Measurements from ENCODE around the gene VPS4A.

VPS4A gene

GRCh38 chr16:69327585-69328310, 16.6 kb downstream of the VPS4A start:
- H3K27me3 ChIP-seq (ENCODE audit: control insufficient read depth in 1 of 2, insufficient read depth in 2 of 2, low read length in 2 of 2): no peaks in the 10 kb centered on the region
- no peak overlapping the region for H3K27ac ChIP-seq (ENCODE audit: low read length)
- peaks cover 39% of the 10 kb centered on the region for H3K4me1 ChIP-seq (ENCODE audit: control insufficient read depth, insufficient read depth, low read length)
- H3K4me3 ChIP-seq (ENCODE audit: low read length in 2 of 2): no peak overlapping the region
- no peak overlapping the region for H3K9ac ChIP-seq (ENCODE audit: low read length in 2 of 2)
- no peaks in the 10 kb centered on the region for H3K9me3 ChIP-seq (ENCODE audit: control insufficient read depth in 2 of 2, low read length in 2 of 2)
- H3K36me3 ChIP-seq (ENCODE audit: control insufficient read depth in 2 of 2, insufficient read depth in 2 of 2, low read length in 2 of 2): peaks cover 26 to 44% of the 10 kb centered on the region in 2 donors

- no peak overlapping the region for H3K27ac ChIP-seq (ENCODE audit: low read length)
- peaks cover 39% of the 10 kb centered on the region for H3K4me1 ChIP-seq (ENCODE audit: control insufficient read depth, insufficient read depth, low read length)
- peak overlapping the region; percentile 71 to 86 for H3K4me3 ChIP-seq (ENCODE audit: low read length in 2 of 2)
- H3K36me3 ChIP-seq (ENCODE audit: control insufficient read depth in 2 of 2, insufficient read depth in 2 of 2, low read length in 2 of 2): peaks cover 26 to 41% of the 10 kb centered on the region in 2 donors
- no peaks in the 10 kb centered on the region for H3K27me3 ChIP-seq (ENCODE audit: control insufficient read depth in 1 of 2, insufficient read depth in 2 of 2, low read length in 2 of 2)
- peak overlapping the region in 1 of 2 donors; percentile 68 for H3K9ac ChIP-seq (ENCODE audit: low read length in 2 of 2)
- H3K9me3 ChIP-seq (ENCODE audit: control insufficient read depth in 2 of 2, low read length in 2 of 2): no peaks in the 10 kb centered on the region
Measured at GRCh38 chr16:69328854-69329316, 17.7 kb downstream of the VPS4A start.

DNA sequence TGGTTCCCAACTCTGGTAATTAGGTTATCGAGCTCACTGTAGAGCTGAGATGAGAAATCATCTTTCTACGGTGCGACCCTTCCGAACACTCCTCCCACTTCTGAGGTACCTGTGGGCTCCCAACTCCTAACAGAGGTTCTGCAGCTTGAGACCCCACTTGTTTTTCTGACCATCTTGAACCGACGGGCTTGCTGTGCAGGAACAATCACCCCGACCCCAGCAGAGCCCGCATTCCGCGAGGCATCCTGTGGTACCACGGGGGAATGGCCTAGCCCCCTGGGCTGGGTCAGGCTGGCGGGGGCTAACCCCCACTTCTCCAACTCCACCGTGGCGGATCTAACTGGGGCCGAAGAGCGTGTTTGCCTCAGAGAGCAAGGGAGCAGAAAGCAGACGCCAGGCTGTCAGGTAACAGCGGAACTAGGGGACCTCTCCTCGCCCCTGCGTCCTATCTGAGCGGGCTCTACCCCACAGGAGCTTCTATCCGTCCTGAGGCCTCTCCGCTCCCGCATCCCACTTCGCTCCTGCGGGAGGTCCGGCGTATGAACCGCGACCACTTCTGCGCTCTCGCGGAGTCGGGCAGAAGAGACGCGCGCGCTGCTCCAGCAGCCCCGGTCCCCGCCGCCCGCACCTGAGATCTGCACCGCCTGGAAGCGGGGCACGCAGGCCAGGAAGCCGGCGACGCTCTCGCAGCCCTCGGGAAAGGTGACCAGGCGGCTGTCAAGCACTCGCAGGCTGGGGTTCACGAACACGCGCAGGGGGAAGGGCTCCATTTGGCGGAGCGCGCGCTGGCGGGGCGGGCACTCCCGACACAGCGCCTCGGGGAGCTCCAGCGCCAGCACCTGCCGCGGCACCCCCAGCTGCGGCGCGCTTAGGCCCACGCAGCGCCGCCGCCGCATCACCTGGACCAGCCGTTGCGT, 18.5 kb downstream of the VPS4A start:
- Histone ChIP-seq H3K27ac (ENCODE audit: low read length) (peak overlapping the region; percentile 24), H3K9ac (ENCODE audit: low read length in 2 of 2) (peak overlapping the region; percentile 63 to 68), H3K36me3 (ENCODE audit: control insufficient read depth in 2 of 2, insufficient read depth in 2 of 2, low read length in 2 of 2) (peaks cover 32 to 43% of the 10 kb centered on the region in 2 donors), H3K4me3 (ENCODE audit: low read length in 2 of 2) (peak overlapping the region; percentile 71 to 86), H3K4me1 (ENCODE audit: control insufficient read depth, insufficient read depth, low read length) (peaks cover 43% of the 10 kb centered on the region), H3K27me3 (ENCODE audit: control insufficient read depth in 1 of 2, insufficient read depth in 2 of 2, low read length in 2 of 2) (no peaks in the 10 kb centered on the region), H3K9me3 (ENCODE audit: control insufficient read depth in 2 of 2, low read length in 2 of 2) (no peaks in the 10 kb centered on the region)

GRCh38 chr16:69330286-69331109, 19.3 kb downstream of the VPS4A start, which contains the start of gene PDF:
TSS of gene PDF (minus strand) at chr16:69330588. CDS start at chr16:69330570, 18 bp downstream.
- Histone ChIP-seq H3K4me1 (ENCODE audit: control insufficient read depth, insufficient read depth, low read length) (peaks cover 41% of the 10 kb centered on the region), H3K36me3 (ENCODE audit: control insufficient read depth in 2 of 2, insufficient read depth in 2 of 2, low read length in 2 of 2) (peaks cover 34 to 45% of the 10 kb centered on the region in 2 donors), H3K4me3 (ENCODE audit: low read length in 2 of 2) (peak within 1 kb of the TSS; percentile 72 to 86), H3K9me3 (ENCODE audit: control insufficient read depth in 2 of 2, low read length in 2 of 2) (no peaks in the 10 kb centered on the region), H3K9ac (ENCODE audit: low read length in 2 of 2) (peak within 1 kb of the TSS; percentile 69 to 84), H3K27ac (ENCODE audit: low read length) (peak within 1 kb of the TSS; percentile 82), H3K27me3 (ENCODE audit: control insufficient read depth in 1 of 2, insufficient read depth in 2 of 2, low read length in 2 of 2) (no peaks in the 10 kb centered on the region)

DNA sequence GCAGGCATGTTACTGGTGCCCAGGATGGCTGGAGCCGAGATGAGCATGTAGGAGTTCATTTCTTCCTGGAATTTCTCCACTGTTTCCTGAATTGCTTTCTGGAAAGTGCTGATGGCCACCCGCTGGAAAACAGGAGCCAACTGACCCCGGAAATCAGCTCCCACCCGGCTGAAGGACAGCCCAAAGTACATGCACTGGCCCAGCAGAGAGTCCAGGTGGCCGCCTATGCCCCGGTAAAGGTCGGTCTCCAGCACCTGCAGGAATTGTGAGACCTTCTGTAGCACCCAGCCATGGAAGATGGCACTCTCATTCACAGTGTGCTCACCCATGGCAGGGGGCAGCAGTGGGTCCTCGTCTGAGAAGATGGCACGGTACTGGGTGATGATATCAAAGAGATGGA, 23.5 kb downstream of the VPS4A start:
- peaks cover 27% of the 10 kb centered on the region for H3K4me1 ChIP-seq (ENCODE audit: control insufficient read depth, insufficient read depth, low read length)
- H3K36me3 ChIP-seq (ENCODE audit: control insufficient read depth in 2 of 2, insufficient read depth in 2 of 2, low read length in 2 of 2): peaks cover 32 to 38% of the 10 kb centered on the region in 2 donors
- no peak overlapping the region for H3K9ac ChIP-seq (ENCODE audit: low read length in 2 of 2)
- H3K27ac ChIP-seq (ENCODE audit: low read length): no peak overlapping the region
- H3K4me3 ChIP-seq (ENCODE audit: low read length in 2 of 2): no peak overlapping the region
- H3K27me3 ChIP-seq (ENCODE audit: control insufficient read depth in 1 of 2, insufficient read depth in 2 of 2, low read length in 2 of 2): no peaks in the 10 kb centered on the region
- no peaks in the 10 kb centered on the region for H3K9me3 ChIP-seq (ENCODE audit: control insufficient read depth in 2 of 2, low read length in 2 of 2)

GRCh38 chr16:69338557-69339288, 27.6 kb downstream of the VPS4A start:
- H3K4me1 ChIP-seq (ENCODE audit: control insufficient read depth, insufficient read depth, low read length): peaks cover 29% of the 10 kb centered on the region
- H3K27ac ChIP-seq (ENCODE audit: low read length): peak overlapping the region; percentile 80
- no peaks in the 10 kb centered on the region for H3K27me3 ChIP-seq (ENCODE audit: control insufficient read depth in 1 of 2, insufficient read depth in 2 of 2, low read length in 2 of 2)
- peaks cover 29 to 34% of the 10 kb centered on the region in 2 donors for H3K36me3 ChIP-seq (ENCODE audit: control insufficient read depth in 2 of 2, insufficient read depth in 2 of 2, low read length in 2 of 2)
- H3K9ac ChIP-seq (ENCODE audit: low read length in 2 of 2): peak overlapping the region; percentile 87 to 96
- H3K4me3 ChIP-seq (ENCODE audit: low read length in 2 of 2): peak overlapping the region; percentile 95 to 99
- H3K9me3 ChIP-seq (ENCODE audit: control insufficient read depth in 2 of 2, low read length in 2 of 2): no peaks in the 10 kb centered on the region

DNA sequence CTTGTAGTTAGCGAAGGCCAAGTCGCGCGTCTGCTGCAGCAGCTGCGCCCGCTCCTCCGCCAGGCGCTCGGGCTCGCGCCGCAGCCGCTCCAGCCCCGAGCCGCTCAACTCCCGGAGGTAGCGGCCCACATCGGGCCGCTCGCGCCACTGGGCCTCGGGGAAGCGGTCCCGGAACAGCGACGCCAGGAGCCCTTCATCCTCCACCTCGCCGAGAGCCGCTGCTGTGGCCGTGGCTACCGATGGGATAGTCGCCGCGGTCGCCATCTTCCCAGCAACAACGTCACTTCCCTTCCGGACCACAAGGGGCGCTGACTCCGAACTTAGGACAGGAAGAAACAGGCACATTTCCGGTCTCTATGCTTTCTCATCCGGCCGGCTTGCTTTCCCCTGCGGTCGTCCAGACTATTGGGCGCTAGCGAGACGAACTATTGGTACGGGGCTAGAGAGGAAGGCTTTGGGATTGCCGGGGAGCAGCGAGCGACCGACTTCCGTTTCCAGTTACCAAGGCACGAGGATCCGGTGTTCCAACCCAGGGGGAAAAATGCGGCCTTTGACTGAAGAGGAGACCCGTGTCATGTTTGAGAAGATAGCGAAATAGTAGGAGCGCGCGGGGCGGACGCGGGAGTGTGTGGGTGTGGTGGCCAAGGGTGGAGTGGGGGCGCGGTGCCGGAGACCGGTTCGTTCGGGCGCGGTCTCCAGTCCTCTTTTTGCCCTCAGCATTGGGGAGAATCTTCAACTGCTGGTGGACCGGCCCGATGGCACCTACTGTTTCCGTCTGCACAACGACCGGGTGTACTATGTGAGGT, 28.3 kb downstream of the VPS4A start, which contains the start of the genes COG8 and NIP7:
TSS of gene COG8 (minus strand) at position 276 of the 806 bp plus-strand sequence. CDS start at position 264, 12 bp downstream.
TSS of gene NIP7 (plus strand) at position 484 of the 806 bp plus-strand sequence. CDS start at position 542, 58 bp downstream.
- Histone ChIP-seq H3K27me3 (ENCODE audit: control insufficient read depth in 1 of 2, insufficient read depth in 2 of 2, low read length in 2 of 2) (no peaks in the 10 kb centered on the region), H3K36me3 (ENCODE audit: control insufficient read depth in 2 of 2, insufficient read depth in 2 of 2, low read length in 2 of 2) (peaks cover 21 to 28% of the 10 kb centered on the region in 2 donors), H3K9ac (ENCODE audit: low read length in 2 of 2) (peak within 1 kb of the TSS; percentile 87 to 96), H3K27ac (ENCODE audit: low read length) (peak within 1 kb of the TSS; percentile 80), H3K9me3 (ENCODE audit: control insufficient read depth in 2 of 2, low read length in 2 of 2) (no peaks in the 10 kb centered on the region), H3K4me1 (ENCODE audit: control insufficient read depth, insufficient read depth, low read length) (peaks cover 25% of the 10 kb centered on the region), H3K4me3 (ENCODE audit: low read length in 2 of 2) (peak within 1 kb of the TSS; percentile 95 to 99)

- peaks cover 14 to 22% of the 10 kb centered on the region in 2 donors for H3K36me3 ChIP-seq (ENCODE audit: control insufficient read depth in 2 of 2, insufficient read depth in 2 of 2, low read length in 2 of 2)
- H3K27ac ChIP-seq (ENCODE audit: low read length): peak overlapping the region; percentile 80
- H3K27me3 ChIP-seq (ENCODE audit: control insufficient read depth in 1 of 2, insufficient read depth in 2 of 2, low read length in 2 of 2): no peaks in the 10 kb centered on the region
- H3K4me1 ChIP-seq (ENCODE audit: control insufficient read depth, insufficient read depth, low read length): peaks cover 25% of the 10 kb centered on the region
- peak overlapping the region; percentile 95 to 99 for H3K4me3 ChIP-seq (ENCODE audit: low read length in 2 of 2)
- H3K9ac ChIP-seq (ENCODE audit: low read length in 2 of 2): peak overlapping the region; percentile 87 to 96
- no peaks in the 10 kb centered on the region for H3K9me3 ChIP-seq (ENCODE audit: control insufficient read depth in 2 of 2, low read length in 2 of 2)
Measured at GRCh38 chr16:69340095-69340644, 29.0 kb downstream of the VPS4A start.

- Histone ChIP-seq H3K36me3 (ENCODE audit: control insufficient read depth in 2 of 2, insufficient read depth in 2 of 2, low read length in 2 of 2) (peaks cover 5 to 14% of the 10 kb centered on the region in 2 donors), H3K4me3 (ENCODE audit: low read length in 2 of 2) (no peak overlapping the region), H3K4me1 (ENCODE audit: control insufficient read depth, insufficient read depth, low read length) (peaks cover 12% of the 10 kb centered on the region), H3K9me3 (ENCODE audit: control insufficient read depth in 2 of 2, low read length in 2 of 2) (no peaks in the 10 kb centered on the region), H3K27me3 (ENCODE audit: control insufficient read depth in 1 of 2, insufficient read depth in 2 of 2, low read length in 2 of 2) (no peaks in the 10 kb centered on the region), H3K27ac (ENCODE audit: low read length) (no peak overlapping the region), H3K9ac (ENCODE audit: low read length in 2 of 2) (no peak overlapping the region)
Measured at GRCh38 chr16:69344171-69344570, 33.0 kb downstream of the VPS4A start.

All from stomach smooth muscle (tissue), 2 donors.